Fibroblast of villous mesenchyme (primary cell): Measurements from ENCODE around the gene DNMBP. TPM values are rescaled to one million over a fixed set of nuclear protein-coding genes. Genes with fewer than 3 reads are reported as not detected.
"Not testable (repeated sequence)": the region's sequence is repeated elsewhere in the genome, so short reads cannot be mapped to it uniquely, and the experiment has no call there.

ENCODE experiments used
- DNase-seq: peaks from one replicate; pipeline ENCODE4 v3.0.0-alpha.2; 2010; ENCODE audit warnings: low read depth
- H3K4me3 ChIP-seq: 2 replicates; pipeline ENCODE4 v1.5.1; 2011; ENCODE audit warnings: low read depth, mild to moderate bottlenecking, low read length
- total RNA-seq: library from RNA; depleted of rRNA; stranded (reverse); fragments of >200 nt; gene quantifications from 2 replicates; pipeline ENCODE4 v1.2.3, GENCODE V29; 2012
- TF ChIP-seq, protein P1 (sequence below): IDR thresholded peaks from 2 replicates; pipeline ENCODE4 v1.5.1; 2012; ENCODE audit warnings: low read depth, mild to moderate bottlenecking, low read length; ENCODE audit not compliant: insufficient read depth

Gene DNMBP
- total RNA-seq, 1 donor = 27.6 TPM

DNA sequence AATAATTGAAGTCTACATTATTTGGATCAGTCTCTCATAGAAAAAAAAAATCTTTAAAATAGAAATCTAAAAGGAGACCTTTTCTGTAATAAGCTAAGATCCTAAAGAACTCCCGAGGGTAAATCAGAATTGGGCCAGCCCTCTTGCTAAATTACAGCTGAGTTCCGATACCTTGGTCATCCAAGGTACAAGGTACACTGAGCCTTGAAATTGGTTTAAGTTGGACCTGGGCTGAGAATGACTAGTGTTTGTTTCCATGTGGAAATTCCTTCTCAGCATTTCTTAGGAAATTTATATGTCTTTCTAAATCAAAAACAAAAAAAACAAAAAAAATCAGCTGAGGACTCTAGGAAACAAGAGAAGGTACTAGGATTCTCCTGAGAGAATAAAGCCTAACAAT, 64.9 kb downstream of the DNMBP start:
- DNase-seq = no peak
- TF ChIP-seq, protein P1, sequence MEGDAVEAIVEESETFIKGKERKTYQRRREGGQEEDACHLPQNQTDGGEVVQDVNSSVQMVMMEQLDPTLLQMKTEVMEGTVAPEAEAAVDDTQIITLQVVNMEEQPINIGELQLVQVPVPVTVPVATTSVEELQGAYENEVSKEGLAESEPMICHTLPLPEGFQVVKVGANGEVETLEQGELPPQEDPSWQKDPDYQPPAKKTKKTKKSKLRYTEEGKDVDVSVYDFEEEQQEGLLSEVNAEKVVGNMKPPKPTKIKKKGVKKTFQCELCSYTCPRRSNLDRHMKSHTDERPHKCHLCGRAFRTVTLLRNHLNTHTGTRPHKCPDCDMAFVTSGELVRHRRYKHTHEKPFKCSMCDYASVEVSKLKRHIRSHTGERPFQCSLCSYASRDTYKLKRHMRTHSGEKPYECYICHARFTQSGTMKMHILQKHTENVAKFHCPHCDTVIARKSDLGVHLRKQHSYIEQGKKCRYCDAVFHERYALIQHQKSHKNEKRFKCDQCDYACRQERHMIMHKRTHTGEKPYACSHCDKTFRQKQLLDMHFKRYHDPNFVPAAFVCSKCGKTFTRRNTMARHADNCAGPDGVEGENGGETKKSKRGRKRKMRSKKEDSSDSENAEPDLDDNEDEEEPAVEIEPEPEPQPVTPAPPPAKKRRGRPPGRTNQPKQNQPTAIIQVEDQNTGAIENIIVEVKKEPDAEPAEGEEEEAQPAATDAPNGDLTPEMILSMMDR = no peak
- H3K4me3 ChIP-seq = no peak overlapping the region

- no peak overlapping the region for H3K4me3 ChIP-seq
- no peak for DNase-seq
- TF ChIP-seq, protein P1 = no peak
Measured at GRCh38 chr10:99943908-99944307, 65.8 kb downstream of the DNMBP start.

- DNase-seq = peak; percentile 76
- TF ChIP-seq, protein P1 = no peak
- no peak overlapping the region for H3K4me3 ChIP-seq
Measured at GRCh38 chr10:99941942-99942820, 67.6 kb downstream of the DNMBP start.

DNA sequence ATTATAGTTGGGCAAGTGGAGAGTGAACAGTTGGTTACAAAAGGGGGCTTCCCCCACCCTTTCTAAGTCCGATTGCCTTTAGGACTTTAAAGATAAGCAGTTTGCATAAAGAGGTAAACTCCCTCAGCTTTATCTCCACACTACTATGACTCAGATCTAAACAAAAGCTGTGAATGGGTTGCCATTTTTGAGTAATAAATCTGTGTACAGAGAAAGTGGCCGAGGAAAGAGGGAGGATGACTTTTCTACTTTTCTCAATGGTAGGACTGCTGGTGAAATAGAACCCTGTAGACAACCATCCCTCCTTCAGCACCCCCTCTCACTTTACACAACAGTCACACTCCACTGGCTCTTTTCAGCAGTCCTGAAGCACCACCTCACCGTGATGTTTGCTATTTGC, 71.2 kb downstream of the DNMBP start:
- TF ChIP-seq, protein P1 = no peak
- DNase-seq = peak; percentile 81
- no peak overlapping the region for H3K4me3 ChIP-seq

DNA sequence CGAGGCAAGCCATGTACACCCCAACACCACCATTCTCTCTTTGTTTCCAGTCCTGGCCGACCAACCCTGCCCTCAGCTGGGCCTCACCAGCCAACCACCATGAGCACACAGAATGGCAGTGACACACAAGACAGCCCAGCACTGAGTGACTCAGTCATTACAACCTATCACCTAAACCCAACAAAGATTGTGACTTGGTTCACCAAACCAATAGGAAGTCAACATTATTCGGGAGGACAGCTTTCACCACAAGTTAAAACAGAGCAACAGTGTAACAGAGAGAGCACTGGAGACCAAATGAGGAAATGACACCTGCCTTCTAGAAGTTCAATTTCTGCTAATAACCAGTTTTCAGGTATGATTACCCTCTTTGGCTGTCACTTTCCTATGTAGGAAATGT, 72.1 kb downstream of the DNMBP start:
- H3K4me3 ChIP-seq = no peak overlapping the region
- TF ChIP-seq, protein P1 = no peak
- no peak for DNase-seq

GRCh38 chr10:99932203-99932957, 77.4 kb downstream of the DNMBP start:
- not testable (repeated sequence) for H3K4me3 ChIP-seq, DNase-seq
